HG02970 (cell line): ENCODE measurements around the gene NCAPH2.
"Not testable (repeated sequence)": the region's sequence is repeated elsewhere in the genome, so short reads cannot be mapped to it uniquely, and the experiment has no call there.

Experiments used
- ATAC-seq: cut with Tn5 transposase; IDR thresholded peaks from one replicate; pipeline ENCODE4 v1.9.1; 2021; ENCODE audit warnings: mild to moderate bottlenecking, moderate library complexity, moderate number of reproducible peaks; ENCODE audit not compliant: unreplicated experiment, low FRiP score

The NCAPH2 gene

DNA sequence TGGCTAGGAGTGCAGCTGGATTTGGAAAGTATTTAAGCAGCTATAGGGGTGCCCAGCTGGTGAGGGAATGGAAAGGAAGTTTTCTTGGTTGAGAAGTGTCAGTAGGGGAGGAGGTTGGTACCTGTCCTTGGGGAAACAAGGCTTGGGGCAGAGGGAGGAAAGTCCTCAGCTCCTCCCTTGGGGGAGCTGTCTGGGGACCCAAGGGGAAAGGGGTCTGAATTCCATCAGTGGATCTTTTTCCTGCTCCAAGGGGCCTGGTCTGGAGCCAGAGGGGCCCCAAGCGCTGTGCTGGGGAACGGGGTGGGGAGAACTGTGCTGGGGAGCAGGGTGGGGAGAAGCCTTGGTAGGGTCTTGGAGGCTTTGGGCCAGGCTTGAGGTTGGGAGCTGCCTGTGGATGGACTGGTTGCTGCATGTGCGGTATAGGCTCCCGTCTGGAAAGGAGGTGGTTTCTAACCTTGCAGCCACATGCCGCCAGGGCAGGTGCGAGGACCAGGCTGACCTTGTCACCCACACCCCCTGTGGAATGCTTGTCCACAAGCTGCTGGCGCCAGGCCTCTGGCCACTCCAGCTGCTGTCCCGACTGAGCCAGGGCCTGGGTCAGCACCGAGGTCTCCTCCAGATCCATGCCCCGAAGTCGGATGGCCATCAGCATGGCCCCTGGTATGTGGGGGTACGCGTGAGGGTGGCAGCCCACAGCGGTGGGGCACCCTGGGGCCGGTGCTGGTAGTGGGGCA is 20.8 kb downstream of the NCAPH2 start:
- ATAC-seq: no peak

DNA sequence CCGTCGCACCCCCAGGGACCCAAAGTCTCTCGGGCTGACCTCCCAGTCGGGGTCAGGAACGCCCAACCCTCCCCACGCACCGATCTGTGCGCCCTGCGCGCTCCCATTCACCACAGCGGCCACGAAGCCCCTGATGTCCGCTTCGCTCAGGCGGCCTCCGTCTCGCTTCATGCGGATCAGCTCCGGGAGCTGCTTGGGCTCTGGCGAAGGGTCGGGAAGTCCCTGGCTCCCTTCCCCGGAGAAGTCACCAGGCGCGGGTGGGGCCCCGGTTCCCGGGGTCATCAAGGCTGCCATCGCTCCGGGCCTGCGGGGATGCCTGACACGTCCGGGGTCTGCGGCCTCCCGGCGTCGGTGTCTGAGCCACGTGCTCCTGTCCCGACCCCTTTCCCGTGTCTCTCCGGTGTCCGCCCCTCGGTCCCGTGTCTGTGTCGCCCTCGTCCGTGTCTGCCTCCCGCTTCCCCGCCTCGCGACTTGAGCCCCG is 21.4 kb downstream of the NCAPH2 start:
- ATAC-seq: no peak

- no peak for ATAC-seq
Measured at GRCh38 chr22:50529897-50530579, 22.0 kb downstream of the NCAPH2 start, which contains the start of gene TYMP. TSS of gene TYMP (minus strand) at chr22:50530012. CDS start at chr22:50529709, 303 bp downstream.

GRCh38 chr22:50530580-50530876 is 22.5 kb downstream of the NCAPH2 start:
- no peak for ATAC-seq

GRCh38 chr22:50530877-50531545 is 23.0 kb downstream of the NCAPH2 start:
- no peak for ATAC-seq

DNA sequence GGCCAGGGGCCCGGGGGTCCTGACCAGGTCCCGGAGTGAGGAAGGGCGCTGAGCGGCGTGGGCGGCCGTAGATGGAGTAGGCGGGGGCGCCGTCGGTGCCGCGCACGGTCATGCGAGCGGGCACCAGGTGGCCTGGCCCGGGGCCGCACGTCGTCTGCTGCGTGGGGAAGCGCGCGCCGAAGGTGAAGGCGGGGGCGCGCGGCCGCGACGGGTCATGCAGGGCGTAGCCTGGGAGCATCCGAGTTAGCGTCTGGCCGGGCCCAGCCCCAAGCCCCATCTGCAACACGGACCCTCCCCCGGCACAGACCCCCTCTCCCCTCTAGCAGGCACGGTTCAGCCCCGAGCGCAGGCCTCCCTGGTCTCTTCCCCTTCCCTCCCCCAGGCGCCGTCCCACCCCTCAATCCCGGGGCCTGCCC is 23.5 kb downstream of the NCAPH2 start:
- ATAC-seq: no peak

DNA sequence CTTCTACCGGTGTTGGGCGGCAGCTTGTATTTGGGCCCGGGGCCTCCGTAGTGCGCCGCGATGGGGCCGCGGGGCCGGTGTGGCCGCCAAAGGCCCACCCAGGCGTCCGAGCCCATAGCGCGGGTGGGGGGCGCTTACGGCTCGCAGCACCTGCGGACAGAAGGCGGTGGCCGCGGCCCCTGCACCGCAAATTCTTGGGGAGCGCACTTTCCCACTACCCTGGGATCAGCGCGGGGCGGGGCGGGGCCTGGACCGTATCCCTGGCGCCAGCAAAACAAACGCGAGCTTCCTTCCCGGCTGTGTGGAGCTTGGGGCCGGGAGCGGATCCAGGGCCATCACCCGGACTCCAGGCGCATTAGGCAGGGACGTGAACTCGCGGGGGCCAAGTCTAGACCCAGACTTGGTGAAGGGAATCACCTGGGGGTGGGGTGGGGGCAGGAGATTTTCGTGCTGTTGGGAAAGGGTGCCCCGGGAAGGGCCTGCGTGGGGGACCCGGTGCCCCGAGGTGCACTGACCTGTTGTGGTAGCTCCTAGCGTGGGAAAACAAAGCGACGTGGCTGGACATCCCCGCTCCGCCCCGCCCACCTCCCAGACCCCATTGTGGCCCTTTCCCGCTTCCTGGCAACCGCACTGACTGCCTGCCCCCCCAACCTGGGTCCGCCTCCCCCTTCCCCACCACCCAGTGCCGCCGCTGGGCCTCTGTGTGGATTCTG is 24.1 kb downstream of the NCAPH2 start:
- ATAC-seq: no peak

- no peak for ATAC-seq
Measured at GRCh38 chr22:50532824-50533796, 25.1 kb downstream of the NCAPH2 start.

DNA sequence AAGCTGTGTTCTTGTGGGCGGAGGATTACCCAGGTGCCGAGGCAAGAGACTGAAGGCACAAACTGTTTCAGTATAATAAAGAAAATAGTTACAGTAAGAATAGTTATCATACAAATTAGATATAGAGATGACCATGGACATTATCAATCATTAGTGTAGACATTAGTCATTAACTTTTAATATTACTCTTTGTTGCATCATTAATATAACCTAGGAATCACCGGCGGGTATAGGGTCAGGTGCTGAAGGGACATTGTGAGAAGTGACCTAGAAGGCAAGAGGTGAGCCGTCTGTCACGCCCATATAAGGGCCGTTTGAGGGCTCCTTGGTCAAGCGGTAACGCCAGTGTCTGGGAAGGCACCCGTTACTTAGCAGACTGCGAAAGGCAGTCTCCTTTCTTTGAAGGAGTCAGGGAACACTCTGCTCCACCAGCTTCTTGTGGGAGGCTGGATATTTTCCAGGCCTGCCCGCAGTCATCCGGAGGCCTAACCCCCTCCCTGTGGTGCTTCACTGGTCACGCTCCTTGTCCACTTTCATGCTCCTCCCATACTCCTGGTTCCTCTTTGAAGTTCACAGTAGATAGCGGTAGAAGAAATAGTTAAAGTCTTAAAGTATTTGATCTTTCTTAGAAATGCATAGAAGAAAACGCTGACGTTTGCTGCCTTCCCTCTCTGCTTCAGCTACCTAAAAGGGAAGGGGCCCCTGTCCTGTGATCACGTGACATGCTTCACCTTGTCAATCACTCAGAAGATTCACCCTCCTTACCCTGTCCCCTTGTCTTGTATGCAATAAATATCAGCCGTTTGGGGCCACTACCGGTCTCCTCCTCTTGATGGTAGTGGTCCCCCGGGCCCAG is 26.1 kb downstream of the NCAPH2 start:
- not testable (repeated sequence) for ATAC-seq

DNA sequence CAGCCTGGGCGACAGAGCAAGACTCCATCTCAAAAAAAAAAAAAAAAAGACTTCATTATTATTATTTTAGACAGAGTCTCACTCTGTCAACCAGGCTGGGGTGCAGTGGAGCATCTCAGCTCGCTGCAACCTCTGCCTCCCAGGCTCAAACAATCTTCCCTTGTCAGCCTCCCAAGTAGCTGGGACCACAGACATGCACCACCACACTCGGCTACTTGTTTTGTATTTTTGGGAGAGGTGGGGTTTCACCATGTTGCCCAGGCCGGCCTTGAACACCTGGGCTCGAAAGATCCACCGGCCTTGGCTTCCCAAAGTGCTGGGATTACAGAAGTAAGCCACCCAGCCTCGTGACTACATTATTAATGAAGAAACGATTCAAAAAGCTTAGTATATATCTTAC is 27.1 kb downstream of the NCAPH2 start:
- no peak for ATAC-seq

DNA sequence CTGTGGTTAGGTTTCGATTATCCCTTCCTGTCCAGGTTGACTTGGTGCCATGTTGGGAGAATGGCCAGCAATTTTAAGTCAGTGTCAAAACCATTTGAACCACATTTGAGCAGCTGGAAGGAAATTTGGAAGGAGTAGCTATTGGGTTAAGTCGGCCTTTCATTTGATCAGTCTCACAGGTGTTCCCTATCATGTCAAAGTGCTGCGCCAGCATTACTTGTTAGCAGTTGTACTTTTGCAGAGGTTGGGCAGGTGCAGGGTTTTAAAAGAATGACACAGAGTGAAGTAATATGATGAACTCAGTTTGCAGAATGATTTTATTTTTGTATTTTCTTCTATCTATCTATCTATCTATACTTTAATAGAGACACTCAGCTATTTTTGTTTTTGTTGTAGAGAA is 28.2 kb downstream of the NCAPH2 start:
- ATAC-seq: no peak

GRCh38 chr22:50537765-50538164 is 29.7 kb downstream of the NCAPH2 start:
- no peak for ATAC-seq

- ATAC-seq: no peak
Measured at GRCh38 chr22:50540381-50540780, 32.4 kb downstream of the NCAPH2 start.

- not testable (repeated sequence) for ATAC-seq
Measured at GRCh38 chr22:50541667-50542026, 33.6 kb downstream of the NCAPH2 start.

DNA sequence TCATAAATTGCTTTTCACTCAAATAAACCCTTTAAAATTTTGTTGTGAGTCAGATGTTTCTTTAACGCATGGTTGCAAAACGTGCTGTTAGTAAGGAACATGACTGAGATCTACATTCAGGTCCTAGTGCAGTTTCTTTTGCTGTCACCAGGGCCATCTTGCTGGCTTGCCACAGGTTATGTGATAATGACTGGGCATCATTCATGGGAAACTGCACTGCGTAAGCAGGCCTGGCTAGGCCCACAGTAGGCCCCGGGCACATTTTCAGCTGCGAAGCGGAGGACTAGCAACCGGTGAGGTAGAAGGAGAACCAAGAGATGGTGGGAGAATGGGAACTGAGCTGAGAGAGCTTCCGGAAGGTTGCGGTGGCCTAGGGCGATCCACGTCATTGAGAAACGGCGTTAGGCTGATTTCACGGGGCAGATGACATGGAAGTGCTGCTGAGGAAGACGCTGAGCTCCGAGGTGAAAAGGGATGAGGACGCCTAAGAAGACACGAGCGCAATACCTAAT is 34.4 kb downstream of the NCAPH2 start:
- no peak for ATAC-seq

- ATAC-seq: no peak
Measured at GRCh38 chr22:50544078-50544745, 36.2 kb downstream of the NCAPH2 start.

- ATAC-seq: no peak
Measured at GRCh38 chr22:50544746-50545253, 36.8 kb downstream of the NCAPH2 start.
